GM12865 (cell line): Measurements from ENCODE around the gene ATP2A3.

Source experiments
- DNase-seq: peaks from one replicate; pipeline ENCODE4 v3.0.0; 2010; ENCODE audit warnings: low read depth
- H3K4me3 ChIP-seq: 2 replicates; pipeline ENCODE4 v1.5.1; 2011; ENCODE audit warnings: mild to moderate bottlenecking, low read depth, low read length, control low read depth
- CTCF ChIP-seq: IDR thresholded peaks from 2 replicates; pipeline ENCODE4 v1.5.1; 2011; ENCODE audit warnings: low read length, control low read depth, low read depth, inconsistent platforms; ENCODE audit not compliant: insufficient read depth; ENCODE audit errors: missing control alignments

Gene ATP2A3

GRCh38 chr17:3921502-3922319 is 42.5 kb downstream of the ATP2A3 start:
- no peak for DNase-seq
- TF ChIP-seq CTCF, result no peak
- H3K4me3 ChIP-seq, result no peak overlapping the region

GRCh38 chr17:3921006-3921405 is 43.2 kb downstream of the ATP2A3 start:
- H3K4me3 ChIP-seq, result no peak overlapping the region
- TF ChIP-seq CTCF, result no peak
- no peak for DNase-seq

GRCh38 chr17:3919123-3919624 is 45.1 kb downstream of the ATP2A3 start:
- no peak for TF ChIP-seq CTCF
- no peak for DNase-seq
- H3K4me3 ChIP-seq, result no peak overlapping the region

GRCh38 chr17:3918372-3919122 is 45.7 kb downstream of the ATP2A3 start:
- H3K4me3 ChIP-seq, result no peak overlapping the region
- no peak for TF ChIP-seq CTCF
- DNase-seq, result no peak

GRCh38 chr17:3917391-3917931 is 46.8 kb downstream of the ATP2A3 start:
- no peak overlapping the region for H3K4me3 ChIP-seq
- no peak for TF ChIP-seq CTCF
- no peak for DNase-seq

- no peak overlapping the region for H3K4me3 ChIP-seq
- TF ChIP-seq CTCF, result no peak
- no peak for DNase-seq
Measured at GRCh38 chr17:3916825-3917224, 47.4 kb downstream of the ATP2A3 start.
